ENCODE data around the gene NCSTN. TPM values are rescaled to one million over a fixed set of nuclear protein-coding genes. Genes with fewer than 3 reads are reported as not detected.

Gene NCSTN
- total RNA-seq (10 to 100 TPM; 63.3 to 65.6 TPM), total RNA-seq (32.2 to 38.1 reads per million in 2 donors)

- DNase-seq (peak; percentile 76 to 81 (median 76)), ATAC-seq (peak; percentile 98)
- Mint-ChIP-seq H3K27me3 (no peaks in the 10 kb centered on the region), H3K4me3 (peak within 1 kb of the TSS; percentile 100), H3K27ac (peak within 1 kb of the TSS; percentile 100), H3K4me1 (peaks cover 41% of the 10 kb centered on the region), H3K36me3 (ENCODE audit: low read depth) (peaks cover 17% of the 10 kb centered on the region)
- H3K9me3 ChIP-seq (ENCODE audit: control insufficient read depth, low read length, poor library complexity, severe bottlenecking): no peaks in the 10 kb centered on the region
Measured at GRCh38 chr1:160342953-160343869, at the start of gene NCSTN, which contains the start of gene COPA. Gene NCSTN (plus strand): TSS chr1:160343383. CDS start chr1:160343397, 14 bp downstream. Gene COPA (minus strand): TSS chr1:160343250. CDS start chr1:160343170, 80 bp downstream.

GRCh38 chr1:160296036-160296435 is 47.1 kb upstream of the NCSTN start:
- H3K27ac Mint-ChIP-seq: no peak overlapping the region
- peaks cover 13% of the 10 kb centered on the region for H3K36me3 Mint-ChIP-seq (ENCODE audit: low read depth)
- DNase-seq (no peak), ATAC-seq (no peak)
- peaks cover 3% of the 10 kb centered on the region for H3K4me1 Mint-ChIP-seq
- no peak overlapping the region for H3K4me3 Mint-ChIP-seq
- no peaks in the 10 kb centered on the region for H3K9me3 ChIP-seq (ENCODE audit: control insufficient read depth, low read length, poor library complexity, severe bottlenecking)
- no peaks in the 10 kb centered on the region for H3K27me3 Mint-ChIP-seq

- Mint-ChIP-seq H3K36me3 (ENCODE audit: low read depth) (peaks cover 12% of the 10 kb centered on the region), H3K27ac (no peak overlapping the region)
Measured at GRCh38 chr1:160300173-160300572, 43.0 kb upstream of the NCSTN start.

GRCh38 chr1:160307118-160307791 is 35.9 kb upstream of the NCSTN start:
- no peaks in the 10 kb centered on the region for H3K27me3 Mint-ChIP-seq
- no peak overlapping the region for H3K4me3 Mint-ChIP-seq
- no peak for DNase-seq
- peak; percentile 30 for ATAC-seq
- no peaks in the 10 kb centered on the region for H3K9me3 ChIP-seq (ENCODE audit: control insufficient read depth, low read length, poor library complexity, severe bottlenecking)
- H3K36me3 Mint-ChIP-seq (ENCODE audit: low read depth): peaks cover 12% of the 10 kb centered on the region
- H3K27ac Mint-ChIP-seq: no peak overlapping the region
- H3K4me1 Mint-ChIP-seq: peaks cover 5% of the 10 kb centered on the region

More at GRCh38 chr1:160300173-160300572, 43.0 kb upstream of the NCSTN start:
- H3K27me3 Mint-ChIP-seq: no peaks in the 10 kb centered on the region
- no peaks in the 10 kb centered on the region for H3K4me1 Mint-ChIP-seq
- ATAC-seq (no peak), DNase-seq (no peak)
- no peak overlapping the region for H3K4me3 Mint-ChIP-seq
- H3K9me3 ChIP-seq (ENCODE audit: control insufficient read depth, low read length, poor library complexity, severe bottlenecking): no peaks in the 10 kb centered on the region

GRCh38 chr1:160308451-160309184 is 34.6 kb upstream of the NCSTN start:
- H3K27ac Mint-ChIP-seq: peak overlapping the region; percentile 9
- DNase-seq (no peak), ATAC-seq (no peak)
- H3K36me3 Mint-ChIP-seq (ENCODE audit: low read depth): peaks cover 14% of the 10 kb centered on the region
- peaks cover 9% of the 10 kb centered on the region for H3K4me1 Mint-ChIP-seq
- peak overlapping the region; percentile 57 for H3K4me3 Mint-ChIP-seq
- no peaks in the 10 kb centered on the region for H3K27me3 Mint-ChIP-seq
- H3K9me3 ChIP-seq (ENCODE audit: control insufficient read depth, low read length, poor library complexity, severe bottlenecking): no peaks in the 10 kb centered on the region

GRCh38 chr1:160309185-160309557 is 34.0 kb upstream of the NCSTN start:
- ATAC-seq: no peak
- H3K4me1 Mint-ChIP-seq: peaks cover 12% of the 10 kb centered on the region
- peak overlapping the region; percentile 9 for H3K27ac Mint-ChIP-seq
- H3K27me3 Mint-ChIP-seq: no peaks in the 10 kb centered on the region
- DNase-seq: no peak
- H3K9me3 ChIP-seq (ENCODE audit: control insufficient read depth, low read length, poor library complexity, severe bottlenecking): no peaks in the 10 kb centered on the region
- peaks cover 16% of the 10 kb centered on the region for H3K36me3 Mint-ChIP-seq (ENCODE audit: low read depth)
- H3K4me3 Mint-ChIP-seq: no peak overlapping the region

- ATAC-seq (no peak), DNase-seq (no peak)
- H3K36me3 Mint-ChIP-seq (ENCODE audit: low read depth): peaks cover 16% of the 10 kb centered on the region
- no peaks in the 10 kb centered on the region for H3K27me3 Mint-ChIP-seq
- peak overlapping the region; percentile 9 for H3K27ac Mint-ChIP-seq
- peaks cover 12% of the 10 kb centered on the region for H3K4me1 Mint-ChIP-seq
- no peak overlapping the region for H3K4me3 Mint-ChIP-seq
- no peaks in the 10 kb centered on the region for H3K9me3 ChIP-seq (ENCODE audit: control insufficient read depth, low read length, poor library complexity, severe bottlenecking)
Measured at GRCh38 chr1:160309571-160309970, 33.6 kb upstream of the NCSTN start.

GRCh38 chr1:160315359-160315758 is 27.8 kb upstream of the NCSTN start:
- DNase-seq (no peak), ATAC-seq (no peak)
- Mint-ChIP-seq H3K27me3 (no peaks in the 10 kb centered on the region), H3K4me1 (peaks cover 18% of the 10 kb centered on the region), H3K4me3 (no peak overlapping the region), H3K27ac (peak overlapping the region; percentile 85), H3K36me3 (ENCODE audit: low read depth) (peaks cover 29% of the 10 kb centered on the region)
- H3K9me3 ChIP-seq (ENCODE audit: control insufficient read depth, low read length, poor library complexity, severe bottlenecking): peaks cover 6% of the 10 kb centered on the region

- Mint-ChIP-seq H3K36me3 (ENCODE audit: low read depth) (peaks cover 15% of the 10 kb centered on the region), H3K4me3 (no peak overlapping the region), H3K27me3 (no peaks in the 10 kb centered on the region), H3K4me1 (peaks cover 17% of the 10 kb centered on the region), H3K27ac (no peak overlapping the region)
- no peak for ATAC-seq
- no peak for DNase-seq
- H3K9me3 ChIP-seq (ENCODE audit: control insufficient read depth, low read length, poor library complexity, severe bottlenecking): no peaks in the 10 kb centered on the region
Measured at GRCh38 chr1:160322831-160323230, 20.4 kb upstream of the NCSTN start.

- Mint-ChIP-seq H3K4me1 (peaks cover 8% of the 10 kb centered on the region), H3K36me3 (ENCODE audit: low read depth) (peaks cover 4% of the 10 kb centered on the region), H3K27me3 (no peaks in the 10 kb centered on the region), H3K27ac (no peak overlapping the region), H3K4me3 (no peak overlapping the region)
- ATAC-seq: no peak
- no peak for DNase-seq
- H3K9me3 ChIP-seq (ENCODE audit: control insufficient read depth, low read length, poor library complexity, severe bottlenecking): no peaks in the 10 kb centered on the region
Measured at GRCh38 chr1:160325252-160325651, 17.9 kb upstream of the NCSTN start.

GRCh38 chr1:160326418-160326817 is 16.8 kb upstream of the NCSTN start:
- no peaks in the 10 kb centered on the region for H3K9me3 ChIP-seq (ENCODE audit: control insufficient read depth, low read length, poor library complexity, severe bottlenecking)
- Mint-ChIP-seq H3K27ac (peak overlapping the region; percentile 47), H3K4me3 (no peak overlapping the region), H3K4me1 (peaks cover 10% of the 10 kb centered on the region), H3K36me3 (ENCODE audit: low read depth) (peaks cover 7% of the 10 kb centered on the region), H3K27me3 (no peaks in the 10 kb centered on the region)
- ATAC-seq (no peak), DNase-seq (no peak)

GRCh38 chr1:160328184-160328583 is 15.0 kb upstream of the NCSTN start:
- ATAC-seq: no peak
- H3K27ac Mint-ChIP-seq: peak overlapping the region; percentile 57
- H3K9me3 ChIP-seq (ENCODE audit: control insufficient read depth, low read length, poor library complexity, severe bottlenecking): no peaks in the 10 kb centered on the region

GRCh38 chr1:160330119-160330518 is 13.1 kb upstream of the NCSTN start:
- ATAC-seq (no peak), DNase-seq (no peak)
- H3K9me3 ChIP-seq (ENCODE audit: control insufficient read depth, low read length, poor library complexity, severe bottlenecking): no peaks in the 10 kb centered on the region
- H3K4me3 Mint-ChIP-seq: no peak overlapping the region
- no peaks in the 10 kb centered on the region for H3K27me3 Mint-ChIP-seq
- peaks cover 4% of the 10 kb centered on the region for H3K36me3 Mint-ChIP-seq (ENCODE audit: low read depth)
- H3K27ac Mint-ChIP-seq: peak overlapping the region; percentile 57
- peaks cover 5% of the 10 kb centered on the region for H3K4me1 Mint-ChIP-seq

More at GRCh38 chr1:160328184-160328583, 15.0 kb upstream of the NCSTN start:
- H3K4me1 Mint-ChIP-seq: peaks cover 5% of the 10 kb centered on the region
- no peak for DNase-seq
- no peaks in the 10 kb centered on the region for H3K27me3 Mint-ChIP-seq
- no peak overlapping the region for H3K4me3 Mint-ChIP-seq
- H3K36me3 Mint-ChIP-seq (ENCODE audit: low read depth): peaks cover 4% of the 10 kb centered on the region

All from T-helper 17 cell (primary cell).